22Rv1 (cell line): ENCODE measurements around the gene UBL5.

ENCODE experiments used
- ZFX ChIP-seq: fragments of 450-650 bp; IDR thresholded peaks from 2 replicates; pipeline ENCODE4 v1.6.1; 2017; ENCODE audit warnings: antibody characterized with exemption, borderline replicate concordance
- TF ChIP-seq, protein P1 (sequence below): fragments of 450-650 bp; IDR thresholded peaks from 2 replicates; pipeline ENCODE4 v1.5.1; 2017; ENCODE audit warnings: mild to moderate bottlenecking

DNA sequence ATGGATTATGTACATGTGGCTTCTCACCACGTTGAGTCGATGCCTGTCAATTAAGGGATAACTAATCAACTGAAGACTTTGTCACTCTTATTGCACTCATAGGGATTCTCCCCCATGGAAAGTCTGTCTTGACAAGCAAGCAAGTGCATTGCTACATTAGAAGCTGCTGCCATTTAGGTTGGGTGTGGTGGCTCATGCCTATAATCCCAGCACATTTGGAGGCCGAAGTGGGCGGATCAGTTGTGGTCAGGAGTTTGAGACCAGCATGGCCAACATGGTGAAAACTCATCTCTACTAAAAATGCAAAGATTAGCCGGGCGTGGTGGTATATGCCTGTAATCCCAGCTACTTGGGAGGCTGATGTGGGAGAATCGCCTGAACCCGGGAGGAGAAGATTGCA is 40.9 kb upstream of the UBL5 start:
- TF ChIP-seq, protein P1, sequence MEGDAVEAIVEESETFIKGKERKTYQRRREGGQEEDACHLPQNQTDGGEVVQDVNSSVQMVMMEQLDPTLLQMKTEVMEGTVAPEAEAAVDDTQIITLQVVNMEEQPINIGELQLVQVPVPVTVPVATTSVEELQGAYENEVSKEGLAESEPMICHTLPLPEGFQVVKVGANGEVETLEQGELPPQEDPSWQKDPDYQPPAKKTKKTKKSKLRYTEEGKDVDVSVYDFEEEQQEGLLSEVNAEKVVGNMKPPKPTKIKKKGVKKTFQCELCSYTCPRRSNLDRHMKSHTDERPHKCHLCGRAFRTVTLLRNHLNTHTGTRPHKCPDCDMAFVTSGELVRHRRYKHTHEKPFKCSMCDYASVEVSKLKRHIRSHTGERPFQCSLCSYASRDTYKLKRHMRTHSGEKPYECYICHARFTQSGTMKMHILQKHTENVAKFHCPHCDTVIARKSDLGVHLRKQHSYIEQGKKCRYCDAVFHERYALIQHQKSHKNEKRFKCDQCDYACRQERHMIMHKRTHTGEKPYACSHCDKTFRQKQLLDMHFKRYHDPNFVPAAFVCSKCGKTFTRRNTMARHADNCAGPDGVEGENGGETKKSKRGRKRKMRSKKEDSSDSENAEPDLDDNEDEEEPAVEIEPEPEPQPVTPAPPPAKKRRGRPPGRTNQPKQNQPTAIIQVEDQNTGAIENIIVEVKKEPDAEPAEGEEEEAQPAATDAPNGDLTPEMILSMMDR: no peak
- TF ChIP-seq ZFX: no peak
